DMS53 treated with DMSO at 0.1 percent for 48 hours (cell line): ENCODE data around the gene ENTHD1.

Source experiments
- DNase-seq: peaks from one replicate; lab custom pipeline; 2025; ENCODE audit not compliant: unreplicated experiment; lab: John Stamatoyannopoulos, UW

ENTHD1 gene

DNA sequence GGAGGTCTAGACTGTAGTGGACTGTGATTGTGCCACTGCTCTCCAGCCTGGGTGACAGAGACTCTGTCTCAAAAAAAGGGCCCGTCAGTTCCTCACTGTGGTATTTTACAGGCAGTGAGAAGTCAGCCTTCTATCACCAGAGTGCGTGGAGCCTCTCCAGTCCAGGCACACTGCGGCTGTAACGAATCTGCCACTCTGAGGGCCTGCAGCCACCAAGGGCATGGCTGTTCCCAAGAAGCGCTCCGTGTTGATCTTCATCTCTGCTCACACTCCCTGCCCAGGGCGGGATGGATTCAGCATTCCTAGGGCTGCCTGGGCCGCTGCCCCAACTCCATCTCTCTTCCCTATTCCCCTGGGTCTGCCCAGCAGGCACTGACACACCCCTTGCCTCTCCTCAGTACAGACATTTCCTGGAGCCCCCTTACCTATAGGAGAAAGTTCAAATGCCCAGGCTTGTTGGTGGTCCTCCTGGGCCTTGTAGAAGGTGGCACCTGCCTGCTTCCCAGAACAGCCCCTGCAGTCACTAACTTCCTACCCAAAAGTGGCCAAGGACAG is 174.6 kb downstream of the ENTHD1 start:
- no peak for DNase-seq

DNA sequence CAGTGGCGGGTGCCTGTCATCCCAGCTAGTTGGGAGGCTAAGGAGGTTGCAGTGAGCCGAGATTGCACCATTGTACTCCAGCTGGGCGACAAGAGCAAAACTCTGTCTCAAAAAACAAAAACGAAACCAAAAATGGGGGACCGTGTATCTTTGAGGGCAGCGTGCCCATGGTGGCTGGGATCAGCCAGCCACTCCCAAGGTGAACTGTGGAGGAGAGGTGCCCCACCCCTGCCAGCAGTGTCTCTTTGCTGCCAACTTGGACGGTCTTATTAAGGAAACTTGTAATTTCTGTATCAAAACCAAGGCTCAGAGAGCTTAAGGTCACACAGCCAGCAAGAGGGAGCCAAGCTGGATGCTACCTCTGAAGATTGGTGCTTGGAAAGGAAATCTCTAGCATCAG is 175.4 kb downstream of the ENTHD1 start:
- no peak for DNase-seq

DNA sequence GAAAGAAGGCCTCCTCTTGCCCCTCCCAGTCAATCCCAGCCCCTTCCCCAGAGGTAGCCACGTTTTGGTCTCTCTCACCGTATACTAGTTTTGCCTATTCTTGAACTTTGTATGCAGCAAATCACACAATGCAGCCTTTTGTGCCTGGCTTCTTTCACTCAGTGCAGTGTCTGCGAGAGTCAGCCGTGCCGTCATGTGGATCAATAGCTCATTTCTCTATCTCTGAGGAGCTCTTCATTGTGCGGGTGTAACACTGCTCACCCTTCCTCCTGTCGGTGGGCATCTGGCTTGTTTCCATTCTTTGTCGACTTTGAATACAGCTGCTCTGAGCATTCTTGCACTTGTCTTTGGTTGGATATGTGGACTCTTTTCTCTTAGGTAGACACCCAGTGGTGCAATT is 176.5 kb downstream of the ENTHD1 start:
- DNase-seq: no peak

DNA sequence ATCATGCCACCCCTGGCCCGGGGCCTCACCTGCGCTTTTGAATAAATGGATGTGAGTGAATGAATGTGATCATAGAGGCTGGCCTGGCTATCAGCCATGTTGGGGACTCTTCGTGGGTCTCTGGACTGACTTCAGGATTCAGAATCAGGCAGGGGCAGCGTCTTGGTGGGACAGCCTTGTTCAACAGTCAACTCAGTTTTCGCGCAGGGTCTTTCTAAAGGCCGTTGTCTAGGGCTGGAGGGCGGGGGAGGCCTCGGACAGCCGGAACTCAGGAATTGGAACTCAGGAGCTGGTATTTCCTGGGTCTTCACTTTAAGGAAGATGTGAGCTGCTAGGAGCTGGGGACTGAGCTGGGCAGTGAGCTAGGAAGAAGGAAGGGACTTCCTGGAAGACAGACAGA is 177.0 kb downstream of the ENTHD1 start:
- DNase-seq: no peak

DNA sequence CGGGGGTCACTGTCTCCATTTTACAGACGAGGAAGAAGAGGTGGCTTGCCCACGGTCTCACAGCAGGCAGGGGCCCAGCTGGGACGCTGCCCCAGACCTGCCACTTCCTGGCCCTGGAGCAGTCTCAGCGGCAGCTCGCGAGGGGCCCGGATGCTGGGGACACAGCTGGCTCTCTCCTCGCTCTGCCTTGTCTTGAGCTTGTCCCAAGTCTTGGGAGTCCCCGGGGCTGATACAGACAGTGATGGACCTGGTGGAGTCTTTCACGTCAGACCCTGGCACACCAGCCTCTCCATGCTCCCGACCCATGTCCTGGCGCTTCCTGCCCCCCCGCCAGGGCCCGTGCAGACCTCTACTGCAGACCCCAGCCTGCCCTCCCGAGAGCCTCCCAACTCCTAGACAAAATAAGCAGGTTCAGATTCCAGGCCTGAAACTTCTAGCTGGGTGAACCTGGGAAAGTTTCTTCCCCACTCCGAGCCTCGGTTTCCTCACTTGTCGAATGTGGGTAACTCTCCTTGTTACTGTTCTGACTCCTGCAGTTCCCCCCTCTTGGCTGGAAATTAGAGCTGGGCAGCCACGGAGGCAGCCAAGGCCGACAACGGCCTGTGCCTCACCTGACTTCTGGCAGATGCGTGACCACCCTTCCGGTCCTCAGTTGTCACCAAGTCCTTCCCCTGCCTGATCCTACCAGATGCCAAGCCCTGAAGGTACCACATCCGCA is 177.6 kb downstream of the ENTHD1 start:
- DNase-seq: no peak

DNA sequence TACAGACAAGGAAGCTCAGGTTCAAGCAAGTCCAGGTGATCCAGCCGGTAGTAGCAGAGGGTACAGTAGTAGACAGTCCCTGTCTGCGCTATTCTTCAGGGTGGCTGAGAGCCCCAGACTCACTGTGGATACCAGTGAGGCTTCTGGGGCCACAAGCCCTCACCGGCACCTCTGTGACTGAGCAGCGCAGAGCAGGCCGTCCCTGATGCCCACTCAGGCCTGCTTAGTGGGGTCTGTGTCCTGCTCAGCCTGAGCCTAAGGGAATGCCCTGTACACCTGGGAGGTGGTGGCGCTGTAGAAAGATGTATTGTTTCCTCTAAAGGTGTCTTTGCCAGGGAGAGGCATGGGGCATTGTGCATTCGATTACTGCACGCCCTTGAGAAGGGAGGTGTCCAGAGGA is 179.2 kb downstream of the ENTHD1 start:
- no peak for DNase-seq

DNA sequence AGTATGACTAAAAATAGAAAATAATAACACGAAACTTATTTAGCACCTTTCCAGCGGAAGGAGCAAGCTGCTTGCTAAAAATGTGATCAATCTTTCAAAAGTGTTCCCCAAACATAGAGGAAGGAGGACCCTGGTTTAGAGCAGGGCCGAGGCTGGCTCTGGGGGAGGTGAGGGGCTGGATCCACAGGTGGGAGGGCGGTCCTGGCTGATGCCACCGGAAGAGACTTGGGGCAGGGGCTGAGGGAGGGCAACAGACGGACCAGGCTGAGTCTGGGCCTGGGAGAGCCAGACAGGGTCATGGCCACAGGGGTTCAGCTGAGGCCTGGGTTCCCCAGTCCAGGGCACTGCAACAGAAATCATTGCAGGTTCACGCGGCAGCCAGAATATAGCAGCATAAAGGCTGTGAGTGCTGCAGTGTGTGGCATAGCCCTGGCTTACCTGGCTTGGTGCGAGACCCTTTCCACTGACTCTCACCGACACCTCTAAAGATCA is 179.7 kb downstream of the ENTHD1 start:
- no peak for DNase-seq

DNA sequence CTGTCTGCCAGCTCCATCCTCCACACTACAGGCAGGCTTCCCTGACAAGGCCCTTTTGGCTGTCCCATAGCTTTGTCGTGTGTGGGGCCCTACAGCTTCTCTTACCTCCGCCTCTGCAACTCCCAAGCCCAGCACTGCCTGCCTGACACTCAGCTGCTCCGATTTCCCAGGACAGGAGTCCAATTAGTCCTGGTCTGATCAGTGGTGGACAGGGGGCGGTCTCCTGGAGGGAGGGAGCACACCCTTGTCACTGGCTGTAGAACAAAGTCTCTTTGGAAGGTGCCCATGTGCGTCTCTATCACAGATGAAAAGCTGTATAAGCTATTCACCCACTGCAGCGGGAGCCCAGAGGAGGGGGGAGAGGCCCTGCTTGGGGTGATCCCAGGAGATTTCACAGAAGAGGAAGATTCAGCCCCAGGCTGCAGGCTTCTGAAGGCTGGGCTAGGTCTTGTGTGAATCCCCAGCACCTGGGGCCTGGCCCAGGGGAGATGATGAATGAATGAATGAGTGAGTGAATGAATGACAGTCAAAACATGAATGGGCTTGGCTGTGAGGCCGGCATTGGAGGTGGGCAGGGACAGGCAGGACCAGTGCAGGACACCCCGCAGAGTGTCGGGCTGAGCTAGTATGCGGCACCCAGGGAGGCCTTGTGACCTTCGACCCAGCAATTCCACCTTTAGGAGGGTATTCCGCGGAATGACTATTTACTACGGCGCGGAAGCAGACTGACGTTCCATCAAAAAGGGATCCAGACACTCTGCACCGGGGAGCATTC is 180.6 kb downstream of the ENTHD1 start:
- no peak for DNase-seq

DNA sequence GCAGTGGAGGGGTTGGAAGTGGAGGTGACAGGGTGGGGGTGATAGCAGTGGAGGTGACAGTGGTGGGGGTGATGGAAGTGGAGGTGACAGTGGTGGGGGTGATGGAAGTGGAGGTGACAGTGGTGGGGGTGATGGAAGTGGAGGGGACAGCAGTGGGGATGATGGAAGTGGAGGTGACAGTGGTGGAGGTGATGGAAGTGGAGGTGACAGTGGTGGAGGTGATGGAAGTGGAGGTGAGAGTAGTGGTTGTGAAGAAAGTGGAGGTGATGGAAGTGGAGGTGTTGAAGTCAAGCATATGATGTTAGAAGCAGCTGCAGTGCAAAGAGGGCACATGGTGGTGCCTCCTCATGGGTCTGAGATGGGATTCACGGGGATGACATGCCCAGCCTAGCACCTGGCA is 181.5 kb downstream of the ENTHD1 start:
- DNase-seq: no peak

DNA sequence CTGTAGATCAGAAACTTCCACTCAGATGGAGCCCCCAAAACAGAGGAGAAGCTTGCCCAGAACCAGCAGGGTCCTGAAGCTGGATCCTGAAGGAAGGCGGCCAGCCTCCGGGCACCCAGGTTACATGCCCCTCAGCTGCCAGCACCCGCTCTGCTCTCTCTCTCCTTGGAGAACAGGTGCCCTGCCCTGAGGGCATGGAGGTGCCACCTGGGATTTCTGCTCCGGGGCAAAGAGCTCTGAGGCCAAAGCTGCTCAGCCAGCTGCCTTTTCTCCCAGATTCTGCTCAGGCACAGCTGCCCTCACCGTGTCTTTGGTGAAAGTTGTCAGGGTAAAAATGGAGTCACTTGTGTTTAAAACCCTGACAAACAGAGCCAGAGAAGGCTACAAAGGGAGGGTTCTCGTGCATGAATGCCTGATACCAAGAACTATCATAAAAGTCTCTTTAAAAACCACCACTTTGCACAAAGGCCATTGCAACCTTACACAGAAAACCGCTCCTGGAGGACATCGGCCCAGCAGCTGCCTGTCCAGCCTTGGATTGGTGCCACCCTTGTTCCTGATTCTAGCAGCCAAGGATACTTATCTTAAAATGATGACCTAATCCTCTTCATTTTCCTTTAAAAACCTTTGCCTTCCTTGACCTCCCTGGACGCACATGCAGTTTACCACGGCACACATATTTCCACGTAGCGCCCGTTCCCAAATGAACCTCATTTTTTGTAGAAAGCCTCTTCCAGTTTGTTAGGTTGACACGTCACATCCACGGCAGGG is 183.0 kb downstream of the ENTHD1 start:
- no peak for DNase-seq

DNA sequence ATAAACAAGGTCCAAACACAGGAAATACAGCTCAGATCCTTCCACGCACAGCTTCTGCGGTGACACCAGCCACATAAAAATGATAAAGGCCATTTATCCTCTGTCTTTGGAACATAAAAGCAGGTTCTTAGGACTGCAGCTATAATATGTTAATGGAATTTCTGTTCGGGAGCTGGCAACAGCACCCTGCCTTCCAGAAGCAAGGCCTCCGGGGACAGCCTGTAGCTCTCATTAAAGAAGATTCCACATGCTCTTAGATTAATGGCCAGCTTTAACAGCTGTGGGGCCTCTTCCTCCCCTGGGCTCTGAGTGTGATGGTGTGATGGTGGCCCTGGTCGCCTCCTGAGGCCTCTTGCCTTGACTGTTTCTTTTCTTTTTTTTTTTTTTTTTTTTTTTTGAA is 185.7 kb downstream of the ENTHD1 start:
- DNase-seq: no peak

DNA sequence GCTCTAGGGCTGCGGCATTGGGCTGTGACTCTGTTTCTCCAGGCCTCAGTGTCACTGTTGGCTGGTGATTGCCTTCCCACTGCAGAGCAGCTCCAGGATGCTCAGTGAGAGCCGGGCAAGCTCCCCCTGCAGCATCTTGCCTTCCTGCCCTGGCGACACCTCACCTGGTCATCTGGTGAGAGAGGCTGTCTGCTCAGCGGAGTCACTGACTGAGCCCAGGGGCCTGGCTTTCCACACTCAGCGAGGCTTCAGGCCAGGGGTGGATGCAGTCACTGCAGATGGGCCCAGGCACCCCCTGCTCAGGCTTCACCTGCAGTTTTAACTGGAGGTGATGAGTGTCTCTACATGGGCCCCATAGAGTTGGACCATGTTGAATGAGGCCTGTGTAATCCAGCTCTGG is 186.2 kb downstream of the ENTHD1 start:
- DNase-seq: no peak

DNA sequence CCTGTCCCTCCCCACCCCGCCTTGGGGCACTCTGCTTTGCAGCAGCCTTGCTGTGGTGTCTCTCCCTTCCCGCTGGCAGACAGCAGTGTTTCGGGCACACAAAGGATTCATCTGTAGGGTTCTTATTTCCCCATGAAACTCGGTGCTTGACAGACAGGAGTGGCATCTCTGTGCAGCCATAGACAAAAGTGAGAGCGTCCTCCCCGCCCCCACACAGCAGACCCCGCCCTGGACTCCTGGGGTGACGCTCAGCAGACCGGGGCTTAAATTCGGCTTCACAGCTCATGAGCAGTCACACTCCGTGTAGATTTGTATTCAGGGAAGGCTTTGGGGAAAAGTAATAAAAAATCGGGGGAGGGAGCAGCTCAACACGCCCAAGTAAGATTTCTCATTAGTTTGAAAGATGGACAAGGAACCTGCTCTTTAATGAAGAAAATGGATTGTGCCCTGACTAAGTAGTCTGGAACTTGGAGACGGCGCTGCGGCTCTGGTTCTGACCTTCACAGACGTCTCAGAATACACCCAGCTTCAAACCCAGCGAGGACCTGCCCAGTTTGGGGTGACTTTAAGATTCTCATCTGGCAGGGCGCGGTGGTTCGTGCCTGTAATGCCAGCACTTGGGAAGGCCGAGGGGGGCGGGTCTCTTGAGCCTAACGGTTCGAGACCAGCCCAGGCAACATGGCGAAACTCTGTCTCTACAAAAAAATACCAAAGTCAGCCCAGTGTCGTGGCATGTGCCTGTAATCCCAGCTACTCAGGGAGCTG is 187.0 kb downstream of the ENTHD1 start:
- no peak for DNase-seq

DNA sequence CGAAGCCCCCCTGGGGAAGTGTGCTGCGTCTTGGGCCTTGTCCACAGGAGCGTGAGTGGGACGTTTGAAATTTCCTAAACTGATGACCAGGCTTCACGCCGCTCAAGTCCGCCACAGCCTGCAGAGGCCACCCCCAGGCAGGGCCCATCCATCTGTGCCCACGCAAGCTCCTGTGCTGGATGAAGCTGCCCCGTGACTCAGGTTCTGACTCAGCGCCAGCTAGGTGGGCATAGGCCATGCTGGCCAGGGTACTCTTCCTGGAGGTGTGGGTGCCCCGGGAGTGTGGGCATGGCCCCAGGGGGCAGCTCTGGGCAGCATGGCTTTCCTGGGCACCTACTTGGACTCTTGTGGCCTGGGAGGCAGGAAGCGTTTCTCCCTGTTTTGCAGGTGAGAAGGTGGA is 188.2 kb downstream of the ENTHD1 start:
- no peak for DNase-seq

DNA sequence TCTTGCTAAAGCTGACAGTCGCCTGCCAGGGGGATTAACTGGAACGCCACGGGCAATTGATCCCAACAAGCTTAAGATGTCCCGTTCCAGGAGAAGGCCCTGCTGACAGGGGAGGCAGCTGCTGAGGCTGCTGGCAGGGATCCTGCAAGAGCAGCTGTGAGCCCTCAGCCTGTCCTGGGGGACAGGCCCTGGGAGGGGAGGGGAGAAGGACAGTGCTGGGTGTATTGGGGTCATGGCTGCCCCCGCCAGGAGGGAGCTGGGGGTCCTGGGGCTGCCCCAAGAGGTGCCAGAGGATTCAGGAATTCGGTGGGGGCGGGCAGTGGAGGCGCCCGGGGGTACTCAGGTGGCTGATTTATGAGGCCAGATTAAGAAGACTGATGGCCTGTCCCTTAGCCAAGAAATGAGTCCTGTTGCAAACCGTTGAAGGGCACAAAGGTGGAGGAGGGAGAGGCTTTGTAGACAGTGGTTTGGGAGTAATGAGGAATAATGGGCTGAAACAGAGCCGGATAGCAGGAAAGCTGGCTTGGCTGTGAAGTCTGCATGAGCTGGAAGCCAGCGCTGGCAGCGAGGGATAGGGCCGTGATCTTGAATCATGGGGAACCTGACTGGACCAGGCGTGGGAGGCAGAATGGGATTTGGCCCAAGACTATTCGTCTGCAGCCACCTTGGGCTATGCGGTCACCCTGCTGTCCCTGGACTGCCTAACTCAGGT is 189.5 kb downstream of the ENTHD1 start:
- DNase-seq: no peak

DNA sequence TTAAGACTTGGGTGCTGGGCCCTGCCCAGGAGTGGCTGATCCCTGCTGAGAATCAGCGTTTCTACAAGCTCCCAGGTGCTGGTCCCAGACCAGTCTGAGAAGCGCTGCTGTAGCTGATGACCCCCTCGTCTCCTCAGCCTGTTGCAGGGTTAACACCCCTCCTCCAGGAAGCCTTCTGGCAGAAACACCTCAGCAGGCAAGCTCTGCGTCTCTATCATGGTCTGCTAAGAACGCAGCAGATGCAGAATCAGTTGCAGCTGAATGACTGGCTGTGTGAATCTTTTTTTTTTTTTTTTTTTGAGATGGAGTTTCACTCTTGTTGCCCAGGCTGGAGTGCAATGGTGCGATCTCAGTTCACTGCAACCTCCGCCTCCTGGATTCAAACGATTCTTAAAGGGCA is 190.5 kb downstream of the ENTHD1 start:
- DNase-seq: no peak

DNA sequence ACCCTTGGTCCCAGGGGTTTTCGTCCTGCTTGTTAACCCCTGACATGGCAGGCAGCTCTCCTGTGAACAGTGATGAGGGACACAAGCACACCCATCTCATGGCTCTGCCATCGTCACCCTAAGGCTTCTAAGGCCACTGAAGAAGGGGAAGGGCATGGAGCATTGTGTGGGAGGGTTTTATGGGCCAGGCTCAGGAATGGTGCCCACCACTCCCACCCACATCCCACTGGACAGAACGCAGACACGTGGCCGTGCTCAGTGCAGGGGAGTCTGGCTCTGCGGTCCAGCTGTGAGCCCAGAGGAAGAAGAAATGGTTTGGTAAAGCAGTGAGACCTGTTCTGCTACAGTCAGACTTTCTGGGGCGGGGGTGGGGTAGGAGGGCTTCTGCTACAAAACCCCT is 193.0 kb downstream of the ENTHD1 start:
- DNase-seq: no peak

DNA sequence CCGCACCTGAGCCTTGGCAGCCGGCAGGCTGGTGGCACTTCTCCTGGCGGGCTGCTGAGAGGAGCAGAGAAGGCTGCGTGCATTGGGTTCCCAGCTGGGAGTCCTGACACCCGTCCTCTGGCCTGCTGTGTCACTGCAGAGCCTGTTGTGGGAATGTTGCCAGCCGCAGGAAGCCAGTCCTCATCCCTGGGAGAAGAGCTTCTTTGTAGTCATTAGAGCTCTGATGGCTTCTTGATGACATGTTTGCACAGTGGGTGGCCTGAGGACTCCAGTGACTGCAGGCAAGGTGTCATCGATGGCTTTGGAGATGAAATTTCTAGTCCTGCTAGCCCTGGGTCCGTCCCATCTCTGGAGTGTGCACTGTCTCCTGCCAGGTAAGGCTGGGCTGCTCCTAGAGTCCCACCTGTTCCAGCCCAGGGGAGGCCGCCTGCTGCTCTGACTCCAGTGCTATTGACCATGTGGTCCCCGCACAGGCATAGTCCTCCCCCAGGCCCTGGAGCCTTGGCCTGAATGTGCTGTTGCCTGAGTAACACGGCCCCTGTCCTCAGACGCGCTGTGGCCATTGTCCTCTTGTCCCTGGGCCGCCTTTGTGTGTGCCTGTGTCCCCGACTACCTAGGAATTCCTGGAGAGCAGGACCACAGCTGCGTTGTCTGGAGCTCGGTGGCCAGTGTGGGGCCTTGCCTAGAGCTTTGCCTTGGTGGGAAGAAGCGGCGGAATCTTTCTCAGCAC is 193.8 kb downstream of the ENTHD1 start:
- DNase-seq: peak; percentile 71

DNA sequence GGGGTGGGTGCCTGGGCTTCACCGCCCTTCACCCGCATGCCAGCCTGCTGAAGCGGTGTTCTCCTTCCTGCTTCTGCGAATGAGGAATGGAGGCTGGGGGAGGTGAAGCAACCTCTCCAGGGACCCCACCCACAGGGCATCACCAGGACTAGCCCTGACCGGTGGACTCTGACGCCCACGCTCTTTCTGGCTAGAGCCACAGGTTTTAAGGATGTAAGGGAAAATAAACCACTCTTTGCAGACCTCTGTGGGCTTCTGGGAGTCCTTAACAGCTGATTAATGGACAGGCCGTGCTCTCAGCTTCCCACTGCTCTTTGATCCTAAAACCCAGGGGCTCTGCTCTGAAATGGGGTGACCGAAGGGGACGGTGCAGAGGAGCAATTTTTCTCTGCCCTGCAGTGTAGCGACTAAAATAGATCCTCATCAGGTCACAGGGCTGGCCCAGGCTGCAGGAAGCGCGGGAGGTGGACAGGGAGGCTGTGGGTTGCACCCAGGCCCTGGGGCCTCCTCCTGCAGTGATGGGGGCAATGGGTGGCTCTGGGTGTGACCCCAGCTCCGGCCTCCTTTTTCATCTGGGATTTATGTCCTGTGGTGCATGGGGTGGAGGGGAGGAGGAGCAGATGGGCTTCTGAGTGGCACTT is 195.7 kb downstream of the ENTHD1 start:
- DNase-seq: no peak
